Calu3 (cell line): Measurements from ENCODE around the gene TEC. TPM values are rescaled to one million over a fixed set of nuclear protein-coding genes. Genes with fewer than 3 reads are reported as not detected.

ENCODE experiments used
- BruUV-seq: library from RNA; stranded (reverse); fragments of 400-500 nt; replicated peaks from 2 replicates; lab custom pipeline; 2021; lab: Mats Ljungman, UMichigan
- CTCF ChIA-PET: fragments of 300-600 bp; sonication (Branson Sonifier 250); formaldehyde crosslinking; loops from one replicate; lab custom pipeline; 2022; ENCODE audit warnings: antibody characterized with exemption; lab: Charles Lee
- DNase-seq: peaks from one replicate; pipeline ENCODE4 v3.0.0; 2022
- H3K27ac Mint-ChIP-seq: one replicate; pipeline ENCODE4 v1.8.0; 2022; ENCODE audit warnings: mixed read lengths; ENCODE audit not compliant: unreplicated experiment
- H3K27me3 Mint-ChIP-seq: one replicate; pipeline ENCODE4 v1.8.0; 2022; ENCODE audit warnings: mixed read lengths; ENCODE audit not compliant: unreplicated experiment
- H3K36me3 Mint-ChIP-seq: one replicate; pipeline ENCODE4 v1.8.0; 2022; ENCODE audit warnings: mild to moderate bottlenecking, moderate library complexity, mixed read lengths; ENCODE audit not compliant: insufficient read depth, unreplicated experiment
- H3K4me1 Mint-ChIP-seq: one replicate; pipeline ENCODE4 v1.8.0; 2022; ENCODE audit warnings: mild to moderate bottlenecking, low read depth, mixed read lengths; ENCODE audit not compliant: unreplicated experiment
- H3K4me3 Mint-ChIP-seq: one replicate; pipeline ENCODE4 v1.8.0; 2022; ENCODE audit warnings: mild to moderate bottlenecking, low read depth, moderate library complexity, mixed read lengths; ENCODE audit not compliant: unreplicated experiment
- H3K9me3 Mint-ChIP-seq: one replicate; pipeline ENCODE4 v1.8.0; 2022; ENCODE audit warnings: low read depth, mixed read lengths; ENCODE audit not compliant: unreplicated experiment
- CTCF ChIP-seq: fragments of 200-600 bp; IDR thresholded peaks from one replicate; pipeline ENCODE4 v1.8.0; 2022; ENCODE audit warnings: antibody characterized with exemption; ENCODE audit not compliant: unreplicated experiment
- intact Hi-C: fragments of 100-400 bp; cut with micrococcal nuclease; formaldehyde crosslinking; loops from one replicate; pipeline ENCODE4 v1.10.0; 2022; ENCODE audit not compliant: unreplicated experiment
- total RNA-seq: library from RNA; stranded (reverse); gene quantifications from 2 replicates; pipeline ENCODE4 v1.2.3, GENCODE V29; 2022

TEC gene
- total RNA-seq, 1 experiment from 2014 or later = 3.2 TPM

- H3K4me3 Mint-ChIP-seq = peak overlapping the region; percentile 81
- intact Hi-C loops = loop anchor here (10.0 kb wide), 2 partner anchors 96 to 146 kb away; no protein-coding TSS in a partner anchor
- peaks cover 2% of the 10 kb centered on the region for H3K9me3 Mint-ChIP-seq
- peaks cover 13% of the 10 kb centered on the region for H3K4me1 Mint-ChIP-seq
- no peak for TF ChIP-seq CTCF
- peaks cover 12% of the 10 kb centered on the region for H3K36me3 Mint-ChIP-seq
- BruUV-seq = TSS peak; percentile 73
- CTCF ChIA-PET = no interaction called here
- peak overlapping the region; percentile 66 for H3K27ac Mint-ChIP-seq
- H3K27me3 Mint-ChIP-seq = no peaks in the 10 kb centered on the region
- no peak for DNase-seq
Observed at GRCh38 chr4:48270523-48270897, 872 bp upstream of the TEC start.

GRCh38 chr4:48269861-48270522 is 354 bp upstream of the TEC start:
- peak; percentile 91 for DNase-seq
- Mint-ChIP-seq H3K4me3 (peak overlapping the region; percentile 81), H3K27me3 (no peaks in the 10 kb centered on the region), H3K4me1 (peaks cover 9% of the 10 kb centered on the region), H3K9me3 (peaks cover 2% of the 10 kb centered on the region), H3K36me3 (peaks cover 12% of the 10 kb centered on the region), H3K27ac (peak overlapping the region; percentile 66)
- CTCF ChIA-PET = no interaction called here
- BruUV-seq = no TSS peak
- TF ChIP-seq CTCF = no peak
- intact Hi-C loops = loop anchor here (10.0 kb wide), 2 partner anchors 95 to 145 kb away; no protein-coding TSS in a partner anchor

- intact Hi-C loops = no loop called here
- no peak for TF ChIP-seq CTCF
- Mint-ChIP-seq H3K27ac (no peak overlapping the region), H3K9me3 (peaks cover 2% of the 10 kb centered on the region), H3K27me3 (no peaks in the 10 kb centered on the region), H3K4me3 (peak overlapping the region; percentile 81), H3K36me3 (peaks cover 12% of the 10 kb centered on the region), H3K4me1 (peaks cover 15% of the 10 kb centered on the region)
- BruUV-seq = no TSS peak
- no peak for DNase-seq
- CTCF ChIA-PET = no interaction called here
Observed at GRCh38 chr4:48267574-48267973, 2.1 kb downstream of the TEC start.

GRCh38 chr4:48266781-48267180 is 2.9 kb downstream of the TEC start:
- no TSS peak for BruUV-seq
- no peak for DNase-seq
- intact Hi-C loops = no loop called here
- no peak overlapping the region for H3K27ac Mint-ChIP-seq
- H3K36me3 Mint-ChIP-seq = peaks cover 12% of the 10 kb centered on the region
- CTCF ChIA-PET = no interaction called here
- no peak overlapping the region for H3K4me3 Mint-ChIP-seq
- no peaks in the 10 kb centered on the region for H3K27me3 Mint-ChIP-seq
- no peak for TF ChIP-seq CTCF
- H3K4me1 Mint-ChIP-seq = peaks cover 15% of the 10 kb centered on the region
- H3K9me3 Mint-ChIP-seq = peaks cover 2% of the 10 kb centered on the region
